Bronchial epithelial cell (primary cell): ENCODE results near the gene NUP43. TPM values are rescaled to one million over a fixed set of nuclear protein-coding genes. Genes with fewer than 3 reads are reported as not detected.
"Not testable (repeated sequence)": the region's sequence is repeated elsewhere in the genome, so short reads cannot be mapped to it uniquely, and the experiment has no call there.

Experiments used
- DNase-seq: peaks from one replicate; pipeline ENCODE4 v3.0.0-alpha.2; 2010; ENCODE audit warnings: low read depth
- FAIRE-seq: peaks from 2 replicates; lab custom pipeline; 2011; peaks lifted over from hg19 to GRCh38; lab: Jason Lieb, UNC
- H3K27me3 ChIP-seq: 2 replicates; pipeline ENCODE4 v1.5.1; 2011; ENCODE audit warnings: low read length; ENCODE audit not compliant: control insufficient read depth, insufficient read depth
- H3K36me3 ChIP-seq: 2 replicates; pipeline ENCODE4 v1.5.1; 2011; ENCODE audit warnings: low read length; ENCODE audit not compliant: control insufficient read depth, insufficient read depth
- H3K4me3 ChIP-seq: 2 replicates; pipeline ENCODE4 v1.5.1; 2011; ENCODE audit warnings: mild to moderate bottlenecking, low read depth, low read length, control low read depth
- total RNA-seq: library from RNA; depleted of rRNA; stranded (reverse); fragments of >200 nt; gene quantifications from 2 replicates; pipeline ENCODE4 v1.2.1, GENCODE V29; 2014
- TF ChIP-seq, protein P1 (sequence below): IDR thresholded peaks from 2 replicates; pipeline ENCODE4 v1.5.1; 2011; ENCODE audit warnings: mild to moderate bottlenecking, moderate library complexity, low read length, control low read depth, inconsistent platforms; ENCODE audit not compliant: insufficient read depth, severe bottlenecking

NUP43 gene
- total RNA-seq, 1 donor from 2014 or later = 13.2 TPM

DNA sequence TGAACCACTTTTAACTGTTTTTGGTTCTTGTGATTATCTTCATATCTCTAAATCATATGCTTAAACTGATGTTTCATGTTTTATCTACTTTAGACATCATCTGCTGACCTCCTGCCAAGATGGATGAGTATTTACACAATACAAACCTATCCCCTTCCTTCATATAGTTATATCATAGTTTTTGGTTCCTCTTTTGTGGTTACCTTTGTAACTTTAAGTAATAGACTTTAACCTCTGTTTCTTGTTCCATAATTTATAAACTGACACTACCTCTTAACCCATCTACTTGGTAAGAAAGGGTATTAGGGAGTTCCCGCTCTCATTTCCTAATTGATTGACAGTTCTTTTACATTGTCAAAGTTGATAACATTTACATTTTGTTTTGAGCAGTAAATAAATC lies 15.1 kb upstream of the NUP43 start:
- Histone ChIP-seq H3K27me3 (no peaks in the 10 kb centered on the region), H3K36me3 (no peaks in the 10 kb centered on the region), H3K4me3 (no peak overlapping the region)
- FAIRE-seq (no peak), DNase-seq (no peak)
- TF ChIP-seq, protein P1, sequence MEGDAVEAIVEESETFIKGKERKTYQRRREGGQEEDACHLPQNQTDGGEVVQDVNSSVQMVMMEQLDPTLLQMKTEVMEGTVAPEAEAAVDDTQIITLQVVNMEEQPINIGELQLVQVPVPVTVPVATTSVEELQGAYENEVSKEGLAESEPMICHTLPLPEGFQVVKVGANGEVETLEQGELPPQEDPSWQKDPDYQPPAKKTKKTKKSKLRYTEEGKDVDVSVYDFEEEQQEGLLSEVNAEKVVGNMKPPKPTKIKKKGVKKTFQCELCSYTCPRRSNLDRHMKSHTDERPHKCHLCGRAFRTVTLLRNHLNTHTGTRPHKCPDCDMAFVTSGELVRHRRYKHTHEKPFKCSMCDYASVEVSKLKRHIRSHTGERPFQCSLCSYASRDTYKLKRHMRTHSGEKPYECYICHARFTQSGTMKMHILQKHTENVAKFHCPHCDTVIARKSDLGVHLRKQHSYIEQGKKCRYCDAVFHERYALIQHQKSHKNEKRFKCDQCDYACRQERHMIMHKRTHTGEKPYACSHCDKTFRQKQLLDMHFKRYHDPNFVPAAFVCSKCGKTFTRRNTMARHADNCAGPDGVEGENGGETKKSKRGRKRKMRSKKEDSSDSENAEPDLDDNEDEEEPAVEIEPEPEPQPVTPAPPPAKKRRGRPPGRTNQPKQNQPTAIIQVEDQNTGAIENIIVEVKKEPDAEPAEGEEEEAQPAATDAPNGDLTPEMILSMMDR = no peak

- DNase-seq (no peak), FAIRE-seq (no peak)
- H3K4me3 ChIP-seq = no peak overlapping the region
- no peaks in the 10 kb centered on the region for H3K27me3 ChIP-seq
- no peaks in the 10 kb centered on the region for H3K36me3 ChIP-seq
- TF ChIP-seq, protein P1 = no peak
Measured at GRCh38 chr6:149756261-149756636, 9.9 kb upstream of the NUP43 start.

- TF ChIP-seq, protein P1 = no peak
- H3K36me3 ChIP-seq = no peaks in the 10 kb centered on the region
Measured at GRCh38 chr6:149755300-149756260, 9.3 kb upstream of the NUP43 start.

GRCh38 chr6:149754548-149754947 lies 8.2 kb upstream of the NUP43 start:
- no peaks in the 10 kb centered on the region for H3K27me3 ChIP-seq
- TF ChIP-seq, protein P1 = no peak
- H3K4me3 ChIP-seq = no peak overlapping the region
- peak; percentile 12 for DNase-seq
- no peak for FAIRE-seq
- H3K36me3 ChIP-seq = no peaks in the 10 kb centered on the region

More at GRCh38 chr6:149755300-149756260, 9.3 kb upstream of the NUP43 start:
- no peak overlapping the region for H3K4me3 ChIP-seq
- DNase-seq = no peak
- no peak for FAIRE-seq
- no peaks in the 10 kb centered on the region for H3K27me3 ChIP-seq

DNA sequence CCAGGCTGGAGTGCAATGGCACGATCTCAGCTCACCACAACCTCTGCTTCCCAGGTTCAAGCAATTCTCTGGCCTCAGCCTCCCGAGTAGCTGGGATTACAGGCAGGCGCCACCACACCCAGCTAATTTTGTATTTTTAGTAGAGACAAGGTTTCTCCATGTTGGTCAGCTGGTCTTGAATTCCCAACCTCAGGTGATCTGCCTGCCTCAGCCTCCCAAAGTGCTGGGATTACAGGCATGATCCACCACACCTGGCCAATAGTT lies 7.0 kb upstream of the NUP43 start:
- not testable (repeated sequence) for FAIRE-seq, H3K4me3 ChIP-seq, H3K36me3 ChIP-seq, DNase-seq, H3K27me3 ChIP-seq

GRCh38 chr6:149752600-149753373 lies 6.5 kb upstream of the NUP43 start:
- Histone ChIP-seq H3K27me3 (no peaks in the 10 kb centered on the region), H3K36me3 (no peaks in the 10 kb centered on the region), H3K4me3 (no peak overlapping the region)
- TF ChIP-seq, protein P1 = no peak
- FAIRE-seq (no peak), DNase-seq (no peak)

DNA sequence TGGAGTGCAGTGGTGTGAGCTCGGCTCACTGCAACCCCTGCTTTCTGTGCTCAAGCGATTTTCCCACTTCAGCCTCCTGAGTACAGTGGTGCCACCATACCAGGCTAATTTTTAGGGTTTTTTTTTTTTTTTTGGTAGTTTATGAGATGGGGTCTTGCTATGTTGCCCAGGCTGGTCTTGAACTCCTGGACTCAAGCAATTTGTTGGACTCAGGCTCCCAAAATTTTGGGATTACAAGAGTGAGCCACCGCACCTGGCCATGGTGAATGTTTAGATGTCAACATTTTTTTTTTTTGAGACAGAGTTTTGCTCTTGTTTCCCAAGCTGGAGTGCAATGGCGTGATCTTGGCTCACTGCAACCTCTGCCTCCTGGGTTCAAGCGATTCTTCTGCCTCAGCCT lies 5.6 kb upstream of the NUP43 start:
- not testable (repeated sequence) for H3K4me3 ChIP-seq, DNase-seq

More for the DNA sequence above, 5.6 kb upstream of the NUP43 start:
- not testable (repeated sequence) for H3K27me3 ChIP-seq, FAIRE-seq, H3K36me3 ChIP-seq
